ENCODE measurements around the gene CDK5R2.
"Not testable (repeated sequence)": the region's sequence is repeated elsewhere in the genome, so short reads cannot be mapped to it uniquely, and the experiment has no call there.

The CDK5R2 gene

GRCh38 chr2:218927876-218928275, 31.6 kb upstream of the CDK5R2 start:
- no peak for DNase-seq (ENCODE audit: extremely low spot score)
- TF ChIP-seq, protein P1, sequence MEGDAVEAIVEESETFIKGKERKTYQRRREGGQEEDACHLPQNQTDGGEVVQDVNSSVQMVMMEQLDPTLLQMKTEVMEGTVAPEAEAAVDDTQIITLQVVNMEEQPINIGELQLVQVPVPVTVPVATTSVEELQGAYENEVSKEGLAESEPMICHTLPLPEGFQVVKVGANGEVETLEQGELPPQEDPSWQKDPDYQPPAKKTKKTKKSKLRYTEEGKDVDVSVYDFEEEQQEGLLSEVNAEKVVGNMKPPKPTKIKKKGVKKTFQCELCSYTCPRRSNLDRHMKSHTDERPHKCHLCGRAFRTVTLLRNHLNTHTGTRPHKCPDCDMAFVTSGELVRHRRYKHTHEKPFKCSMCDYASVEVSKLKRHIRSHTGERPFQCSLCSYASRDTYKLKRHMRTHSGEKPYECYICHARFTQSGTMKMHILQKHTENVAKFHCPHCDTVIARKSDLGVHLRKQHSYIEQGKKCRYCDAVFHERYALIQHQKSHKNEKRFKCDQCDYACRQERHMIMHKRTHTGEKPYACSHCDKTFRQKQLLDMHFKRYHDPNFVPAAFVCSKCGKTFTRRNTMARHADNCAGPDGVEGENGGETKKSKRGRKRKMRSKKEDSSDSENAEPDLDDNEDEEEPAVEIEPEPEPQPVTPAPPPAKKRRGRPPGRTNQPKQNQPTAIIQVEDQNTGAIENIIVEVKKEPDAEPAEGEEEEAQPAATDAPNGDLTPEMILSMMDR (IDR thresholded peaks at IDR 0.05; ENCODE audit: control extremely low read depth, extremely low read depth, low read depth, missing control alignments): no peak
- ChIA-PET CTCF (interaction anchor here (0.9 kb wide), 1 partner anchor 13 kb away, joined by 5 read pairs; no protein-coding TSS in a partner anchor), POLR2A (no interaction called here)

DNA sequence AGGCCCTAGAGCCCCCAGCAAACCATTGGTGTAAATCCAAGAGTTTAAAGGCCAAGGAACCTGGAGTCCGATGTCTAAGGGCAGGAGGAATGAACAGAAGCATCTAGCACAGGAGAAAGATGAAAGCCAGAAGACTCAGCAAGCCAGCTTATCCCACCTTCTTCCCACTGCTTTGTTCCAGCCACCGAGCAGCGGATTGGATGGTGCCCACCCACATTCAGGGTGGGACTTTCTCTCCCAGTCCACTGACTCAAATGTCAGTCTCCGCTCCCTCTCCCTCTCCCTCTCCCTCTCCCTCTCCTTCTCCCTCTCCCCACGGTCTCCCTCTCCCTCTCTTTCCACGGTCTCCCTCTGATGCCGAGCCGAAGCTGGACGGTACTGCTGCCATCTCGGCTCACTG, 29.0 kb upstream of the CDK5R2 start:
- DNase-seq (ENCODE audit: extremely low spot score); POLR2A ChIA-PET; CTCF ChIA-PET: not testable (repeated sequence)

GRCh38 chr2:218931751-218932150, 27.7 kb upstream of the CDK5R2 start:
- CTCF ChIA-PET, POLR2A ChIA-PET: not testable (repeated sequence)

GRCh38 chr2:218944759-218945404, 14.6 kb upstream of the CDK5R2 start:
- ChIA-PET POLR2A (no interaction called here), CTCF (interaction anchor here (1.0 kb wide), 1 partner anchor 30 kb away, joined by 3 read pairs; no protein-coding TSS in a partner anchor)
- DNase-seq (ENCODE audit: extremely low spot score): no peak
- TF ChIP-seq, protein P1 (IDR thresholded peaks at IDR 0.05; ENCODE audit: control extremely low read depth, extremely low read depth, low read depth, missing control alignments): no peak

More at GRCh38 chr2:218931751-218932150, 27.7 kb upstream of the CDK5R2 start:
- not testable (repeated sequence) for DNase-seq (ENCODE audit: extremely low spot score)

DNA sequence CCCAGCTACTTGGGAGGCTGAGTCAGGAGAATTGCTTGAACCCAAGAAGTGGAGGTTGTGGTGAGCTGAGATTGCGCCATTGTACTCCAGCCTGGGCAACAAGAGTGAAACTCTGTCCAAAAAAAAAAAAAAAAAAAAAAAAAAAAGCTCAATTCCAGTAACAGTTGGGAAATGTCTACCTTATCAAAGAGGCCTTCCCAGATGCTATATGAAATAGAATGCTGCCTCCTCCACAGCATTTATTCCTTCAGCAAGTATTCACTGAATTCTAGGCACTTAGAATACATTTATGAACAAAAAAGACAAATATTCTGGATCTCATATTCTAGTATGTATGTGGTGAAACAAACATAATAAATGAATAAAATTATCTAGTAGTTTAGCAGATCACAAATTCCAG, 12.8 kb upstream of the CDK5R2 start:
- POLR2A ChIA-PET: no interaction called here
- no peak for DNase-seq (ENCODE audit: extremely low spot score)
- TF ChIP-seq, protein P1 (IDR thresholded peaks at IDR 0.05; ENCODE audit: control extremely low read depth, extremely low read depth, low read depth, missing control alignments): no peak
- CTCF ChIA-PET: interaction anchor here (1.4 to 1.8 kb wide), 2 partner anchors 22 to 34 kb away, joined by 3 to 5 read pairs; no protein-coding TSS in a partner anchor

DNA sequence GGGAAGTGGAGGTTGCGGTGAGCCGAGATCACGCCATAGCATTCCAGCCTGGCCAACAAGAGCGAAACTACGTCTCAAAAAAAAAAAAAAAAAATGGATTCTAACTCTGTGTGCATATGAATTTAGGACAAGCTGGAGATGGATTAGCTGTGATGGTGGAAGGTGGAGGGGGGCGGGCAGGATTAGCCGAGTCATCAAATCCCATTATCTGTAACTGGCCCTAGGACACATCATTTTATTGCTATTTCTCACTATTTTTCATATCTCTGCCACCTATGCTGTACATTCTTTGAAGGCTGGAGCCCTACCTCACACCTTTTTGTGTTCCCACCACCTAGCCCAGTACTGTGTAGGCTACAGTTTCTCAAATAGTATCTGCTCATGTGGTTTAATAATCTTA, 7.3 kb upstream of the CDK5R2 start:
- ChIA-PET CTCF (interaction anchor here (1.3 to 15.3 kb wide), 6 partner anchors 12 to 167 kb away, joined by 3 to 92 read pairs (median 8); no protein-coding TSS in a partner anchor), POLR2A (no interaction called here)
- TF ChIP-seq, protein P1 (IDR thresholded peaks at IDR 0.05; ENCODE audit: control extremely low read depth, extremely low read depth, low read depth, missing control alignments): no peak
- DNase-seq (ENCODE audit: extremely low spot score): no peak

DNA sequence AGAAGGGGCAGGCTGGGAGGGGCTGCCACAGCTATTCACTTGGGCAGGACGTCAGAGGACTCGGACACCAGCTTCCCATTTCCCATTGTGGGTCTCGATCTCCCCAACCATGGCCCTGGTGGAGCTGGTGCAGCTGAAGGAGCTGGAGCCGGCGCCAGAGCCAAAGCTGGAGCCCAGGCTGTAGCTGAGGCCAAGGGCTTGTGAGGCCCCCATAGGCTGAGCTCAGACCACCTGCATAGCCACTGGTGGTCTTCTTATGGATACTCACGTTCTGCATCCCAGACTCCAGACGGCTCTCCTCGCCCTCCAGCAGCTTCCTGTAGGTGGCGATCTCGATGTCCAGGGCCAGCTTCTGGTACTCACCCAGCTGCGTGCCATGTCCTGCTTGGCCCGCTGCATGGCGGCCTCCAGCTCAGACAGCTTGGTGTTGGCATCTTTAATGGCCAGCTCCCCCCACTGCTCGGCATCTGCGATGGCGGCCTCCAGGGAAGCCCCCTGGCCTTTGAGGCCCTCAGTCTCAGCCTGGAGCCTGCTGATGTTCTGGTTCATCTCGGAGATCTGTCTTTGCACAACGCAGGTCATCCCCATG, 6.0 kb upstream of the CDK5R2 start:
- no peak for DNase-seq (ENCODE audit: extremely low spot score)
- ChIA-PET CTCF (interaction anchor here (0.8 to 15.3 kb wide), 9 partner anchors 12 to 341 kb away, joined by 3 to 92 read pairs (median 5); no protein-coding TSS in a partner anchor), POLR2A (interaction anchor here (0.6 to 0.7 kb wide), 2 partner anchors 13 to 997 kb away, joined by 9 to 10 read pairs; no protein-coding TSS in a partner anchor)
- TF ChIP-seq, protein P1 (IDR thresholded peaks at IDR 0.05; ENCODE audit: control extremely low read depth, extremely low read depth, low read depth, missing control alignments): peak; percentile 5

Measured in GM10248 (cell line).